ENCODE results near the gene REEP3. TPM values are rescaled to one million over a fixed set of nuclear protein-coding genes. Genes with fewer than 3 reads are reported as not detected.

The REEP3 gene
- total RNA-seq, 1 experiment from 2014 or later, result 39.6 TPM

GRCh38 chr10:63578501-63578900, 57.3 kb downstream of the REEP3 start:
- H3K36me3 ChIP-seq (ENCODE audit: insufficient read depth, low read length, poor library complexity, severe bottlenecking), result peaks cover 7% of the 10 kb centered on the region
- ChIA-PET CTCF (no interaction called here), POLR2A (ENCODE audit: low non-redundant PET) (interaction anchor here (0.6 to 0.7 kb wide), 2 partner anchors 38 to 347 kb away, joined by 3 to 10 read pairs; no protein-coding TSS in a partner anchor)
- DNase-seq (ENCODE audit: low spot score), result no peak
- TF ChIP-seq, protein P1, sequence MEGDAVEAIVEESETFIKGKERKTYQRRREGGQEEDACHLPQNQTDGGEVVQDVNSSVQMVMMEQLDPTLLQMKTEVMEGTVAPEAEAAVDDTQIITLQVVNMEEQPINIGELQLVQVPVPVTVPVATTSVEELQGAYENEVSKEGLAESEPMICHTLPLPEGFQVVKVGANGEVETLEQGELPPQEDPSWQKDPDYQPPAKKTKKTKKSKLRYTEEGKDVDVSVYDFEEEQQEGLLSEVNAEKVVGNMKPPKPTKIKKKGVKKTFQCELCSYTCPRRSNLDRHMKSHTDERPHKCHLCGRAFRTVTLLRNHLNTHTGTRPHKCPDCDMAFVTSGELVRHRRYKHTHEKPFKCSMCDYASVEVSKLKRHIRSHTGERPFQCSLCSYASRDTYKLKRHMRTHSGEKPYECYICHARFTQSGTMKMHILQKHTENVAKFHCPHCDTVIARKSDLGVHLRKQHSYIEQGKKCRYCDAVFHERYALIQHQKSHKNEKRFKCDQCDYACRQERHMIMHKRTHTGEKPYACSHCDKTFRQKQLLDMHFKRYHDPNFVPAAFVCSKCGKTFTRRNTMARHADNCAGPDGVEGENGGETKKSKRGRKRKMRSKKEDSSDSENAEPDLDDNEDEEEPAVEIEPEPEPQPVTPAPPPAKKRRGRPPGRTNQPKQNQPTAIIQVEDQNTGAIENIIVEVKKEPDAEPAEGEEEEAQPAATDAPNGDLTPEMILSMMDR (conservative IDR thresholded peaks at IDR 0.05; ENCODE audit: low read depth, low read length), result no peak
- TF ChIP-seq EZH2 (IDR thresholded peaks at IDR 0.05; ENCODE audit: borderline replicate concordance, low read depth, low read length, poor library complexity, severe bottlenecking), result no peak
- no peak overlapping the region for H3K27ac ChIP-seq (ENCODE audit: low read depth, low read length, poor library complexity, severe bottlenecking)
- intact Hi-C loops (cut with micrococcal nuclease; ENCODE audit: unreplicated experiment), result no loop called here
- H3K9me3 ChIP-seq (ENCODE audit: low read depth, low read length, poor library complexity, severe bottlenecking), result no peaks in the 10 kb centered on the region
- no peaks in the 10 kb centered on the region for H3K27me3 ChIP-seq (replicated peaks; ENCODE audit: insufficient read depth, low read depth, low read length, poor library complexity)
- H3K4me1 ChIP-seq (ENCODE audit: insufficient read depth, low read length, poor library complexity, severe bottlenecking), result peaks cover 18% of the 10 kb centered on the region
- H3K4me3 ChIP-seq (ENCODE audit: low read depth, low read length, poor library complexity, severe bottlenecking), result no peak overlapping the region
- no TSS peak for BruUV-seq (replicated peaks)

- Histone ChIP-seq H3K27me3 (replicated peaks; ENCODE audit: insufficient read depth, low read depth, low read length, poor library complexity) (no peaks in the 10 kb centered on the region), H3K27ac (ENCODE audit: low read depth, low read length, poor library complexity, severe bottlenecking) (no peak overlapping the region), H3K4me3 (ENCODE audit: low read depth, low read length, poor library complexity, severe bottlenecking) (no peak overlapping the region), H3K9me3 (ENCODE audit: low read depth, low read length, poor library complexity, severe bottlenecking) (no peaks in the 10 kb centered on the region), H3K4me1 (ENCODE audit: insufficient read depth, low read length, poor library complexity, severe bottlenecking) (peaks cover 10% of the 10 kb centered on the region), H3K36me3 (ENCODE audit: insufficient read depth, low read length, poor library complexity, severe bottlenecking) (peaks cover 7% of the 10 kb centered on the region)
- TF ChIP-seq EZH2 (IDR thresholded peaks at IDR 0.05; ENCODE audit: borderline replicate concordance, low read depth, low read length, poor library complexity, severe bottlenecking), result no peak
- TF ChIP-seq, protein P1 (conservative IDR thresholded peaks at IDR 0.05; ENCODE audit: low read depth, low read length), result no peak
- CTCF ChIA-PET, result no interaction called here
- POLR2A ChIA-PET (ENCODE audit: low non-redundant PET), result no interaction called here
- BruUV-seq (replicated peaks), result no TSS peak
- DNase-seq (ENCODE audit: low spot score), result no peak
- intact Hi-C loops (cut with micrococcal nuclease; ENCODE audit: unreplicated experiment), result no loop called here
These were observed 58.3 kb downstream of the REEP3 start for GRCh38 chr10:63579371-63580014.

DNA sequence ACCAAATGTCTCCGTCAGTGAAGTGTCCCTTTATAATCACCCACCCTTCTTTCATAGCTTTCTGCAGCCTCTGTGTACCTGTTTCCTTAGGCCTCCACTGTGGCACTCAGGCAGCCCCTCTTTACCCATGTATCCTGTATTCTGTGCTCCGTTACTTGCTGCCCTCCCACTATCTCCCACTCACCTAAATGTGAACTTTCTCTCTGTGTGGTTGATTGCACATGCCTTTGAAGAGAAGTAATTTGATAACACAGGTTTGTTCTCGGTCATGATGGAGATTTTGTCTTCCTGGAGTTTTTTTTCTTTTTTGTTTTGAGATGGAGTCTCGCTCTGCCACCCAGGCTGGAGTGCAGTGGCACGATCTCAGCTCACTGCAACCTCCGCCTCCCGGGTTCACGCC, 61.5 kb downstream of the REEP3 start:
- Histone ChIP-seq H3K36me3 (ENCODE audit: insufficient read depth, low read length, poor library complexity, severe bottlenecking) (no peaks in the 10 kb centered on the region), H3K27ac (ENCODE audit: low read depth, low read length, poor library complexity, severe bottlenecking) (no peak overlapping the region), H3K27me3 (replicated peaks; ENCODE audit: insufficient read depth, low read depth, low read length, poor library complexity) (no peaks in the 10 kb centered on the region), H3K4me3 (ENCODE audit: low read depth, low read length, poor library complexity, severe bottlenecking) (no peak overlapping the region), H3K4me1 (ENCODE audit: insufficient read depth, low read length, poor library complexity, severe bottlenecking) (peaks cover 22% of the 10 kb centered on the region), H3K9me3 (ENCODE audit: low read depth, low read length, poor library complexity, severe bottlenecking) (no peaks in the 10 kb centered on the region)
- ChIA-PET CTCF (no interaction called here), POLR2A (ENCODE audit: low non-redundant PET) (no interaction called here)
- TF ChIP-seq EZH2 (IDR thresholded peaks at IDR 0.05; ENCODE audit: borderline replicate concordance, low read depth, low read length, poor library complexity, severe bottlenecking), result no peak
- BruUV-seq (replicated peaks), result no TSS peak
- DNase-seq (ENCODE audit: low spot score), result no peak
- intact Hi-C loops (cut with micrococcal nuclease; ENCODE audit: unreplicated experiment), result no loop called here

- Histone ChIP-seq H3K27me3 (replicated peaks; ENCODE audit: insufficient read depth, low read depth, low read length, poor library complexity) (no peaks in the 10 kb centered on the region), H3K4me3 (ENCODE audit: low read depth, low read length, poor library complexity, severe bottlenecking) (no peak overlapping the region), H3K4me1 (ENCODE audit: insufficient read depth, low read length, poor library complexity, severe bottlenecking) (peaks cover 22% of the 10 kb centered on the region), H3K36me3 (ENCODE audit: insufficient read depth, low read length, poor library complexity, severe bottlenecking) (no peaks in the 10 kb centered on the region), H3K9me3 (ENCODE audit: low read depth, low read length, poor library complexity, severe bottlenecking) (no peaks in the 10 kb centered on the region), H3K27ac (ENCODE audit: low read depth, low read length, poor library complexity, severe bottlenecking) (no peak overlapping the region)
- CTCF ChIA-PET, result no interaction called here
- POLR2A ChIA-PET (ENCODE audit: low non-redundant PET), result no interaction called here
- intact Hi-C loops (cut with micrococcal nuclease; ENCODE audit: unreplicated experiment), result no loop called here
- TF ChIP-seq EZH2 (IDR thresholded peaks at IDR 0.05; ENCODE audit: borderline replicate concordance, low read depth, low read length, poor library complexity, severe bottlenecking), result no peak
- TF ChIP-seq, protein P1 (conservative IDR thresholded peaks at IDR 0.05; ENCODE audit: low read depth, low read length), result no peak
- BruUV-seq (replicated peaks), result no TSS peak
- DNase-seq (ENCODE audit: low spot score), result no peak
These were observed 62.2 kb downstream of the REEP3 start for GRCh38 chr10:63583397-63583796.

Data from A673 (cell line).